Measurements from ENCODE around the gene ELAVL2.
A peak's percentile ranks its signal among the peaks of the same experiment; 100 is the strongest.

Gene ELAVL2

DNA sequence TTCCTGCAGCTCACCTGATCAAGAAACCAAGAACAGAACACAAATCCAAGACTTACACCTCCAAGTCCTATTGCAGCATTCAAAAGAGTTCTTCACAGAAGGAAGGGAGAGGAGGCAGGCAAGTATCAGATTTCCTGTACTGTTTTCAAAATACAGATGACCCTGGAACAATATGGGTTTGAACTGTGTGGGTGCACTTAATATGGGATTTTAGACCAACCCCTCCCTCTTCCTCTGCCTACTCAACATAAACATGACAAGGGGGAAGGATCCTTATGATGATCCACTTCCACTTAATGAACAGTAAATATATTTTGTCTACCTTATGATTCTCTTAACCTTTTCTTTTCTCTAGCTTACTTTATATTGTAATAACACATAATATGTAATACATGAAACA, 104.6 kb downstream of the ELAVL2 start:
- DNase-seq, result no peak

DNA sequence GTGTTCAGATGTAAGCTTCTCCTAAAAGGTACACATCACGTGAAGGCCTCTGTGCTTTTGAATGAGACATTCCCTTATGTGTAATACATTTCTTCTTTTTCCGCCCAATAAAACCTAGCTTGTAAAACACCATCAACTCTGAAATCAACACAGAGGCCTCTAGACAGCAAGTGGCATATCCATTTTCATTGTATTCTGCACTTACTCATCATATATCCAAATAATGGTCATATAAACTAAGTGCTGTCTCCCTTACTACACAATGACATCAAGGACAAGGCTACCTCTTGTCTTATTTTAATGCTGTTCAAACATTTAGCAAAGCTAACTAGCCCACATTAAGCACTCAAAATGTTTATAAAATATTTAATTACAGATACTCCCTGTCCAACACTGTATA, 108.5 kb downstream of the ELAVL2 start:
- DNase-seq, result no peak

DNA sequence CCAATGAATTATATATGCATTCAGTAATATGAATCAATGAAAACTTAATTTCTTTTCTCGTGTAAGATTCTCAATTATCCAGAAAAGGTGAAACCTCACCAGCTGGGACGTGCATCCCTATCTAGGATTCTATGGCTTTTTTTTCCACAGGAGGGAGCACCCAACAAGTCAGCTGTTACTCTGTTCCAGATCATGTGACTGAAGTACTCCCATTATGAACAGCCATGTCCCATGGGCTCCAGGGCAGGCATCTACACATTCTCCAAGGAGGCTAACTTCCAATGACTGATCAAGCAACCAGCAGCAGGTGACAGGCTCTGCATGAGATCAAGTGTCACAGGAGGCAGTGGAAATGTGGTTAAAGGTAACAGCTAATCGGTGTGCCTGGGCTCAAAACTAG, 118.8 kb downstream of the ELAVL2 start:
- DNase-seq, result no peak

DNA sequence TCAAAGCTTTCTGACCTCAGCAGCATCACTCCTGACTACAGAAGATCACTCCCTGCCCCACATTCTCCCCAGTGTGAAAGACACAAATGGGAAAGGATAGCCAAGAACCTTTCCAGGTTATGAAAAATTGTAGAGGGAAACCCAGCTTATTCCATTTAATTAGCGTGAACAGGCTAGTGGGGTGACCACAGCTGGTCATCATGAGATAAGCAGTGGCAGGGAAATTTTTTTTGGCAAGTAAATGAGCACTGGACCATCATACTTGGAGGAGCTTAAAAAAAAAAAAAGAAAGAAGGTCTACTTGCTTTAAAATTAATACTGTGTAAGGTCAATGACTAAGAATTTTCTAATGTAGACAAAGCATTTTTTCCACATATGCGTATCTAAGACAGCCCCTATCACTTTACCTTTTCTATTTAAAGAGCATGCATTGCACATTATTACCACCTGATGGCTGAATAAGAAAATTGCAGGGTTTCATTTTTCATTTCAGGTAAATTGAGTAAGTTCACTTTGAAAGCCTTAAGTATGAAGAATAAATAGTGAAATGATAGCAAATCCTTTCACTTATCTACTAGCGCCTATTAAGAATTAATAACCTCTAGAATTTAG, 123.6 kb downstream of the ELAVL2 start:
- DNase-seq, result peak; percentile 2

DNA sequence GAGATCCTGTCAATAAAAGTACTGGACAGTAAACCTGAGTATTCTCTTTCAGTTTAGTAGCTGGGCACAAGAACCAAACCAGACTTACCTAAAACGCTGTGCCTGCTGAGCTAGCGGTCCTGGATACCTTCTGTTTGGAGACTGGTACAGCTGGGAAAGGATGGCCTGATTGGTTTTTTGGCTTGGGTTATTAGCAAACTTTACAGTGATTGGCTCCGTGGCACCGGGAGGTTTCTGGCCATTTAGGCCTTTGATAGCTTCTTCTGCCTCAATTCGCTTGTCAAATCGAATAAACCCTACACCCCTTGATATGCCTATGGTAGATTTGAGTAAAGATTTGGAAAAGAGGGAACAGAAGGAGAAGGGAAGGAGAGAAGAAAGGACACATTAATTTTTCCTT, 124.7 kb downstream of the ELAVL2 start:
- no peak for DNase-seq

DNA sequence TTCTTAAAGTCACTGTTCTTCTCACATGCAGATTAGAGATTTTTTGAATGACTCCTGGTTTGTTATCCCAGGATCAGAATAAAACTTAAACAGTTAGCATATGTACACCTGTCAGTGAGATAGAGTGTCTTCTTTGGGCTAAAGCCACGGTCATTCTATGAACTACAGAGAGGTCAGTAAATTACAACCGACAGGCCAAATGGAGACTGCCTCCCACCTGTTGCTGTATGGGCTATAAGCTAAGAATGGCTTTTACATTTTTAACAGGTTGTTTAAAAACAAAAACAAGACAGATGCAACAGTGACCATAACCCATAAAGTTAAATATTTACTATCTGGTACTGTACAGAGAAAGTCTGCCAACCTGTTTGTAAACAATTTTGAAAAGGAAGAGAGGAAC, 125.7 kb downstream of the ELAVL2 start:
- no peak for DNase-seq

DNA sequence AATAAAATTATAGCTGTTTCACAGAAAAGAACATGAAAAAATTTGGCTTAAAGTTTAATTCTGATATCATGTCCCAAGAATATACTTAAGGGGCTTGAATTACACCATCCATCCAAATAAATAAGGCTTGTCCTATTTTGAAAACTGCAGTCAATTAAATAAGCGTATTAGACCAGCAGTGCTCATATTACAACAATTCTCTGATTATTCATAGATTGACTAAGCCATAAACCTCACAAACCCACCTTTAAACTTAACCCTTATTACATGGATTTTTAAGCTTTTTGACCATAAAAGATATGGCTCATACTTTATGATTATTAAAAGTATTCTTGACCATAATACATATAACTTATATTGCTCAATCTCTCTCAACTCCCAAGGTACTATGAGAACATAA, 127.9 kb downstream of the ELAVL2 start:
- no peak for DNase-seq

DNA sequence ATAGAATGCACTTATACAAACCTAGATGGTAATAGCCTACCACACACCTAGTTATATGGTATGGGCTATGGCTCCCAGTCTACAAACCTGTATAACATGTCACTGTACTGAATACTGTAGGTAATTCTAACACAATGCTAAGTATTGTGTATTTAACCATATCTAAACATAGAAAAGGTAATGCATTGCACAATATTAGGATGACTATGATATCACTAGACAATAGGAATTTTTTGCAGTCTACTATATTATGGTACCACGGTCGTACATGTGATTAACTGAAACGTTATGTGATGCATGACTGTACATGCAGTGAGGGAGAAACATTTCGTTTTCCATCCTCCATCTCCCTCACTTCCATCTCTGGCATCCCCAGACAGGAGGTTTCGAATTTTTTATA, 130.5 kb downstream of the ELAVL2 start:
- no peak for DNase-seq

DNA sequence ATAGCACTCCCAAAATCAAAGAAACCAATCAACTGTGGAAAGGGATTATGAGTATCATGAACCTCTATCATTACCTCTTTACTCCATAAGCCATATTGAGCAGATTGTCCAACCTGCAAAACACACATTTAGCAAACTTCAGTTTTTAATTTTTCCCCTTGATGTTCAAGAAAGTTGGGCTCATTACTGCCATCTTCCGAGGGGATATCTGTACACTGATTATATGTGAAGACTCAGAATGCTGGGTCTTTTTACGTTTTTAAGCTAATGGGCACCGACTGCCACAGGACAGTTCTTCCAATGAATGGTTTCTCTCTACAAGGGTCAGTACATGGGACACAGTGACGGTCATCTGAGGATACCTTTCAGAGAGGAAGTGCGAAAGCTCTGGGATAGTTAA, 132.7 kb downstream of the ELAVL2 start:
- no peak for DNase-seq

DNA sequence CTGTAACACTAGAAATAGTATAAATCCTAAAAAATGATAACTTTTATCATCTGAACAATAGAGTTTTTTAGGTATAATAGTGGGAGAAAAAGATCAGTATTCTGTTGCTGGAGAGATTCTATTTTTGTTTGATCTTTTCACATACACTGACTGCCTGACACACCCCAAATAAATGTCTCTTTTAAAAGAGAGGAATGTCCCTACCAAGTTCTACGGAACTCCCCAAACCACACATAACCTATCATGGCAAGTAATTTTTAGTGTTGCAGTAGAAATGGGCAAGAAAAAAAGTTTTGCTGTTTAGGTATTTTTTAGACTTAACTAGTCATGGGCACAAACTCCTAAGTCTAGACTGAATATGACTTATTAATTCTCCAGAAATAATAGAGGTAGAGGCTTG, 139.1 kb downstream of the ELAVL2 start:
- DNase-seq, result no peak

DNA sequence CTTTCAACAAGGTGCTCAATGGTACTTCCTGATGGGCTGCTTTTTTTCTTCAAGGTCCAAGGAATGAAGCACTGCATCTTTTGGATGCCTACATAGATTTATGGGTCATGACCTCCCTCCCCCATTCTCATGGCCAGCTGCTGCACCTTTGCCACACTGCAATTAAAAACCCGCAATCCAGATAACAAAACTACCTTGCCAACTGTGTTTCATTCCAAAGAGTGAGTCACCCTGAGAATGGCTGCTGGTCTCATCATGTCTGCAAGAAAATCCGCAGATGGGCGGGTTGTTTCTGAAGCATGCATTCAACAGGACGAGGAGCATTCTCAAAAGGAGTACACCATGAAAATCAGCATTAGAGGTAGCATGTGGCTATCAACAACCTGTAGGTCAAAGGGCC, 139.8 kb downstream of the ELAVL2 start:
- DNase-seq, result no peak

DNA sequence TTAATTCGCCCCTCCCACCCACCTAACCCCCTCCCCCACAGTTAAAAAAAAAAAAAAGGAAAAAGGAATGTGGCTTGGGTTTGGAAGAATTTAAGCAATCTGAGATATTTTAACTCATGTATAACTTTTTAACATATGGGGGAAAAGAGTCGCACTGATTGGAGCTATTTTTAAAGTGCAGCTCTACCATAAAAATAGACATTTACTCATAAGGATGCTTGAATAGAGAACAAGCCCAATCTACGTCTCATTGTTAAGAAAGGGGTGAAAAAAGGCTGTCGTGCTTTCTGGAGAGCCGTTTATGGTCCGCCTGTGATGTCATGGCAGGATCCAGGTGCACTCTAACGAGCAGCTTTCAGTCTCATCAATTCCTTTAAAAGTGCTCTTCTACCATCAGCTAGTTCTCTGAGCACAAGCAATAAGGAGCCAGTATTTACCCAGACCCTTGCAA, 142.4 kb downstream of the ELAVL2 start:
- no peak for DNase-seq

DNA sequence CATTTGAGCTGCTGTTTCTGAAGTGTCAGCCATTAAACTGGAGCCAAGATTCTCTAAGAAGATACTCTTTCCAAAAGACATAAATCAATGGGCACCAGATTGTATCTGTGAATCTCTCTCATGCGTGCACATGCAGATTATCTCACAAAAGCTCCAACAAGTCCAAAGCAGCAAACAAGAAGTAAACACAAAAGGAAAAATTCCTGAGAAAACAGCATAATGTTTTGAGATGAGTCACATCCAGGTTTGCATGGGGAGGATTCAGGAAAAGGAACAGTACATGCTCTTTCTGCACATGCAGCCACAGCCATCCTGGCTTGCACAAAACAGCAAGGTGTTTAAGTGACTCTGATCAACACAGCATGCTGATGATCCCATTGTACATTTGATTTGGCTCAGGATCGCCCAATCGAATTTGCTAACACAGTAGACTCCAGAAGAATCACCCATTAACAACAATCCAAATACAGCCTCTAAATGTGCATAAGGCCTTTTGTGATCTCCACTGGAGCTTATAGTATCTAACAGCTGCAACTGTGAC, 143.1 kb downstream of the ELAVL2 start:
- DNase-seq, result peak; percentile 5

DNA sequence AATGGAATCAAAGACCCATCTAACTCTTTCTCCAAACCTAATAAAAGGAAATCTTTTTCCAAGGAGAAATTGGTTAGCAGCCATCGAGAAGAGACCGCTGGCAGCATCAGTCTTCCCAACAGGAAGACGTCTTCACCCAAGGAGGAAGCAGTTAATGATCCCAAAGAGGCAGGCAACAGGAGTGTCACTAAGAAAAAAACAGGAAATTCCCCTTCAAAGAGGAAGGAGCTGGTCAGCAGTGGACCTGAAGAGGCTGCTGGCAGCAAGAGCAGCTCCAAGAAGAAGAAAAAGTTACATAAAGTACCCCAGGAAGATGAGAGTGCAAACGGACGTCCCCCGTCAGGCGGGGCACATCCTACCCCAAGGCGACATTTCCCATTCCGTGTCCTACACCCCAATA, 143.7 kb downstream of the ELAVL2 start:
- no peak for DNase-seq

DNA sequence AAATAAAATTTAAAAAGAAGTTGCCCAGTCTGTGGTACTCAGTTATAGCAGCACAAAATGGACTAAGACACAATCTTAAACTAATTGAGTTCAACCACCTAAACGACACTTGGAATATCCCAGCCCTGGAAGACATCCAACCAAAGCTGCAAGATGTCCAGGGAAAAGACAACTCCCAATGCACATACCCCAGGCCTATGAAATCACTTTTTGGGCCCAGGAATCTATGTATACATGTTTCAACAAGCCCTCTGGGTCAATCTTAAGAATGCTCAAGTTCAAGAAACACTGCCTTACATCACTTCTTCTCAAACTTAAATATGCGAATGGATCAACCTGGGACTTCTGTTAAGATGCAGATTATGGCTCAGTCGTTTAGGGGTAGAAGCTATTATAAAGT, 148.6 kb downstream of the ELAVL2 start:
- no peak for DNase-seq

DNA sequence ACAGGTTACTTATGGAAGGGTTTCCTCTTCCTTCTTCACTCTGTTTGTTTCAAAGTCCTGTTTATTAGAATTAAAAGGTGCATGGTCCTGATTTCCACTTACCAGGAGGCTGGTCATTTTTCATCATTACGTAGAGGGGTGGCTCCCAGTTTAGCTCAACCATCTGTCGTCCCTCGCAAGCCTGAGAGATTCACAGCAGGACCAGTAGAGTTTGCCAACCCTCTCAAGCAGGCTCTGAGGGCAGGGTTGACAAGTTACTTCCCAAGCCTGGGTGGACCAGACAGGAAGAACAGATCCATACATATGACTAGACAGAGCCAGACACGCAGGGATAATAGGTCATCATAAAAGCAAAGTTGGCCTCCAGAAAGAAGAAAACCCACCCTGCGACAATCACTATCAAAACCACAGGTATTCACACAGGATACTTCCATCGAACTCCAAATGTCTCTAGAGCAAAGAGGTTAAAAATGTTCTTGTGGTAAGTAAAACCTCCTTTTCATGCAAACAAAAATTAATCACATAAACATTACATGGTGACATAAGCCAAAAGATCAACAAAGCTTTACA, 151.9 kb downstream of the ELAVL2 start:
- DNase-seq, result no peak

DNA sequence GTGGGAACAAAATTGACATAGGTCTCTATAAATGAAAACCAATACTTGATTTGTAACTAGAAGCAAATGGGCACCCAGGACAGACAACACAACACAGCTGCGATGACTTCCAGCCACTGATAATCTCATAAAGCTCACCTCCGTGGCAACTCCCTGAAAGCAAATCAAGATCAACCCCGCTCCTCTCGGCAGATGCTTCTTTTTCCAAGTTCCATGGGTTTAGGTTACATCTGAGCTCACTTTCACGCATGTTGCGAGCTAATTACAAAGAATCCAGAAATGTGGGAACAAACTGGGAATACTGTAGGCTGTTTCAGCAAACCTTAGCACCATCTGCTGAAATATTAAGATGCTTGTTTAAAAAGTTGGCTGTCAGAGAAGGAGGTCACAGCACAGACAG, 153.9 kb downstream of the ELAVL2 start:
- no peak for DNase-seq

DNA sequence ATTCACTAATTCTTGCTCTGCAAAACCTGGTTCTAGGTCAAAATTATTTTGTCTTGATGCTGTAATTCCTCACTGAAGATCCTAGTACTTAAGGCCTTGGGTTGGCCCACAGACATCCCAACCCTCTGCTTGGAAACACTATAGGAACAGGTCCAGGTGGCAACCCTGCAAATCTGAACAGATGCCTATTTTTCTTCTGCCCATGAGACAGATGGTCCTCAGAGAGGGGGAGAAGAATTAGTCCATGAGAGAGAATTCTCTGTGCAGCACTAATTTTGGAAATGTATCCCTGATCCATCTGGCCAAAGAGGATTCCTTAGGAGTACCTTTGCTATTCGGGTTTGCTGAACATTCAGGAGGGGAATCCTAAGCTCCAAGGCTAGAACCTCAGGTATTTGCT, 156.3 kb downstream of the ELAVL2 start:
- DNase-seq, result no peak

DNA sequence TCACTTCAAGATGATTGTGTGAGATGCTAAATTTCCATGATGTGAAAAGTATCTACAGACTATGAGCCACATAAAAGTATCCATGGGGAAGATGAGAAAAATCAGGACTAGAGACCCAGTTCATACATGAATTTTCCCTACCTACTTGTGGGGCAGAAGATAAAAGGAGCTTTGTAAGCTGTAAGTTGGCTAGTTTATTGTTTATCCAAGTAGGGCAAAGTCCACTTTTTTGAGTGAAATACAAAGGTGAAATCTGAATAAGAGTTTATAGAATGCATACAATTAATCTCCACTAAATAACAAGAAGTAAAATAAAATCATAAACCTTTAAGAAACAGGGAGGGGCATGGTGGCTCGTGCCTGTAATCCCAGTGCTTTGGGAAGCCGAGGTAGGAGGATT, 160.4 kb downstream of the ELAVL2 start:
- no peak for DNase-seq

DNA sequence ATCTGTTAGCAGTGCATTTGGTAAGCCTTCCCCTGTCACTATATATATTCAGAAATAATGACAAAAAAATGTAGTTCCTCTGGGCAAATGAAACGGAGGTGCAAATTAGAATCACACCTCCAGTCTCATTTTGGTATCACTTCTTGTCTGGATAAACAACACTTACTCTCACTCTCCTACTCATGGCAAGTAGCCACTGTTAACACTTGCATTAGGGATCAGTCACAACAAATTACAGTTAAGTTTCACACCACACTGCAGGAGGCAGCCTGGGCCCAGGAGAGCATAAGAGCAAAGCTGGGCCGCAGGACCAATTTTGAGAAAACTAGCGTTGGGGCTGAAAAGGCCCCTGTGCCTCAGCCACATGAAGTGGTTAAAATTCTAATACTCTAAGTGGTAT, 161.0 kb downstream of the ELAVL2 start:
- DNase-seq, result no peak

DNA sequence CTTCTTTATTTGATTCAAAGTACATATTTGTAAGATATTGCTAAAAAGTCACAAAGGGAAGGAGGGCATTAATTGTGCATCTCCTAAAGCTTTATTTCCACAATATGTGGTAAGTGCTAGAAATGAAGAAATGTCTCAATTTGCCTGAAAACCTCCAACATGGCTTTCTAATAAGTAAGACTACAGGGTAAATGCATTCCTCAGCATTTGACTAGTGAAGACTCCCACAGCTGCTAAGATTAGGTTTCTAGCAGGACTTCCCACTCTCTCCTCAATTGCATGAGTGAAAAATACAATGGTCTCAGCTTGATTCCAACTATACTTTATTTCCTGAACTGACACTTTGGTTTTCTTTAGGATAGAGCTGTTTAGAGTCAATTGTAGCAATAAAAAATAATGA, 162.1 kb downstream of the ELAVL2 start:
- no peak for DNase-seq

DNA sequence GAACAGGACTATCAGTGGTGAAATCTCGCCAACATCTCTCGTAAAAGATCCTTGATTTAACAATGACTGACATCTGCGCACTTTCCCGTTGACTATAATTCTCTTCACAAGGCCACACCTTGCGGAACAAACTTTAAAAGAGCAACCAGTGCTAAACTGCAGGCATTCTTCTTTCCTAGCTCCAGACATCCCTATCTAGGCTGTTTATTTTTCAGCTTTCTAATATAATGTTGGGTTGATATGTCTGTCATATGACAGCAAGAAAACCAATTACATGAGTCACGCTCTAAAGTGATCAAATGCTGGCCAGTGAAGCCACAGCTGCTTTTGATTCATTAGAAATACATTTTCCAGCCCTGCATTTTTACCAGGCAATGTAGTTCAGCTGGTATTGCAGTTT, 162.5 kb downstream of the ELAVL2 start:
- DNase-seq, result no peak

DNA sequence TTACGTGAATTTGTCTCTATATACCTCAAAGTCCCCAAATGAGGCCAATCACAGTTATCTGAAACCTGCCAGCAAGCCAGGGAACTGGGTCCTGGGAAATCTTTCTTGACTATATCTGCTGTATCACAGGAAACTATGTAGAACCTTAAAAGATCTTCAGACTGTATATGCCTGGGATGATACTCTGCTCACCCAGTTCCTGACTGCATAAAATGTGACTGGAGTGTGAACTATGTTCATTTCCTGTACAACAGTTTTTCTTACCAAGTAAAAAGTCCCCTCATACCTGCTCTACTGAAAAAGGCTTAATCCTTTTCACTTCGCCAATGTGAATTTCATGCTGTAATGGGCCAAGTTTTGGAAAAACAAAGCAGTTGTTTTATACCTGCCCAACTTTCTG, 162.9 kb downstream of the ELAVL2 start:
- DNase-seq, result no peak

DNA sequence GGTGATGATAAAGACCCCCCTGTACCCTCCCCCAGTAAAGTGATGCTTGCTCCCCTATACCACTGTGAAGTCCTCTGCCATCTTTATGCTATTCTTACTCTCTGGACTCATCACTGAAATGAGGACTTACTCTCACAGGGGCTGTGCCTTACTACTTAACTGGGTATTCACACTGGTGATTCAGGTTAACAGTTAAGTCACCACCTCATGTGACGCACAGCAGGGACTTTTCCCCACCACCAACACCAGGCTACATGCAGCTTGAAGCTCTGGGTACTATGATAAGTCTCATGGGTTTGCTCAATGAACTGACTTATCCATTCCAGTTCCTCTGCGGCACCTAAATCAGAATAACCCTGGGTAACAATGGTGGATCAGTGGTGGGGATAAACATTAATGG, 163.7 kb downstream of the ELAVL2 start:
- no peak for DNase-seq

DNA sequence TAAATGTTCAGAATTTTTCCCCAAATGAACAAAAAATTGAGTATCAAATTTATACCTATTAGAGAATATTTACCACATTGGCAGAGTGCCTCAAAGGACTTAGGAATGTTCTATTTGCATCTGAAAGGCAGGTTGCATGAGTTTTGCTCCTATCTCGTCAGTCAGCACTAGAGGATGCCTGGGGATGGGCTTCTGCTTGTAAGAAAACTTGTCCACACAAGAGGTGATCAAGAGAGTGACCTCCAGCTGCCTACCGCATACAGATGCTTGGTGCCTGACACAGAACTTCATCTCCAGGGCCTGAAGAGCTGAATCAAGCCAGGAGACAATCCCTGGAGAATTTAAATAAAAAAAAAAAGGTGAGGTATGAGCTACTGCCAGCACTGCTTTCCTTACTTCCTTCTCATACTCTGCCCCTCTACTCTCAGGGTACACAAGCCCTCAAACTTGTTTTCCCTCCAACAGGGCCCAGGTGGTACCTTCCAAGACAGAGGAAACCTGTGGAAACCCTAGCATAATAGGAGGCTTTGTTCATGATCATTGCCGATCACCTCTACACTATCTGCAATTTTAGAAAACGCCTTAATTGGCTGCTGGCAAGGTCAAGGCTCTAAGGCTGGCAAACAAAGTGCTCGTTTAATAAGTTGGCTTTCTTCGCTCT, 166.6 kb downstream of the ELAVL2 start:
- DNase-seq, result no peak
